ENCODE data around the gene AQP12B.

The AQP12B gene

GRCh38 chr2:240632306-240632721 is 50.4 kb downstream of the AQP12B start:
- no peak for DNase-seq (ENCODE audit: low spot score)

GRCh38 chr2:240631548-240632305 is 51.0 kb downstream of the AQP12B start:
- DNase-seq (ENCODE audit: low spot score), result no peak

- no peak for DNase-seq (ENCODE audit: low spot score)
Measured at GRCh38 chr2:240630771-240631547, 51.7 kb downstream of the AQP12B start.

GRCh38 chr2:240629968-240630770 is 52.5 kb downstream of the AQP12B start:
- no peak for DNase-seq (ENCODE audit: low spot score)

GRCh38 chr2:240629619-240629967 is 53.1 kb downstream of the AQP12B start:
- DNase-seq (ENCODE audit: low spot score), result no peak

- no peak for DNase-seq (ENCODE audit: low spot score)
Measured at GRCh38 chr2:240628808-240629618, 53.7 kb downstream of the AQP12B start.

- DNase-seq (ENCODE audit: low spot score), result no peak
Measured at GRCh38 chr2:240628507-240628807, 54.2 kb downstream of the AQP12B start.

GRCh38 chr2:240627736-240628506 is 54.8 kb downstream of the AQP12B start:
- DNase-seq (ENCODE audit: low spot score), result no peak

GRCh38 chr2:240626531-240627300 is 56.0 kb downstream of the AQP12B start:
- DNase-seq (ENCODE audit: low spot score), result no peak

Data from LoVo (cell line).